Measurements from ENCODE around the gene AXL.
"Not testable (repeated sequence)": the region's sequence is repeated elsewhere in the genome, so short reads cannot be mapped to it uniquely, and the experiment has no call there.

AXL gene

GRCh38 chr19:41288673-41289530, 69.9 kb downstream of the AXL start:
- no peak for DNase-seq

- not testable (repeated sequence) for DNase-seq
Measured at GRCh38 chr19:41289814-41290213, 70.8 kb downstream of the AXL start.

- no peak for DNase-seq
Measured at GRCh38 chr19:41294393-41294792, 75.4 kb downstream of the AXL start.

GRCh38 chr19:41295499-41295898, 76.5 kb downstream of the AXL start:
- no peak for DNase-seq

GRCh38 chr19:41296433-41296871, 77.4 kb downstream of the AXL start:
- no peak for DNase-seq

GRCh38 chr19:41297628-41298347, 78.8 kb downstream of the AXL start:
- DNase-seq: no peak

- peak in 1 of 3 experiments; percentile 10 for DNase-seq
Measured at GRCh38 chr19:41298348-41298964, 79.4 kb downstream of the AXL start.

GRCh38 chr19:41299046-41299754, 80.2 kb downstream of the AXL start:
- DNase-seq: no peak

GRCh38 chr19:41299755-41300089, 80.7 kb downstream of the AXL start:
- no peak for DNase-seq

GRCh38 chr19:41300555-41300954, 81.5 kb downstream of the AXL start:
- DNase-seq: no peak

GRCh38 chr19:41302624-41303351, 83.8 kb downstream of the AXL start:
- DNase-seq: no peak

- no peak for DNase-seq
Measured at GRCh38 chr19:41303954-41304353, 84.9 kb downstream of the AXL start.

- no peak for DNase-seq
Measured at GRCh38 chr19:41304706-41305483, 85.9 kb downstream of the AXL start.

- no peak for DNase-seq
Measured at GRCh38 chr19:41305927-41306793, 87.1 kb downstream of the AXL start.

GRCh38 chr19:41307090-41307875, 88.3 kb downstream of the AXL start:
- no peak for DNase-seq

GRCh38 chr19:41307954-41308449, 89.0 kb downstream of the AXL start:
- DNase-seq: no peak

- DNase-seq: peak; percentile 75 to 94 (median 89)
Measured at GRCh38 chr19:41308450-41309179, 89.6 kb downstream of the AXL start.

GRCh38 chr19:41309180-41310032, 90.4 kb downstream of the AXL start:
- peak in 1 of 3 experiments; percentile 35 for DNase-seq
